Subcutaneous preadipocyte (primary cell): ENCODE results near the gene PPM1M. TPM values are rescaled to one million over a fixed set of nuclear protein-coding genes. Genes with fewer than 3 reads are reported as not detected.

Source experiments
- small RNA-seq: library from RNA; depleted of rRNA; stranded (forward); fragments of <200 nt; gene quantifications from one replicate; pipeline ENCODE3, GENCODE V24; 2012
- total RNA-seq: library from RNA; depleted of rRNA; stranded (reverse); fragments of >200 nt; gene quantifications from 2 replicates; pipeline ENCODE4 v1.2.3, GENCODE V29; 2012

The PPM1M gene
- total RNA-seq, result 10.9 and 17.6 TPM in 2 replicates

GRCh38 chr3:52245322-52246263 is at the start of gene PPM1M:
Gene PPM1M (plus strand): TSS chr3:52245759. CDS start chr3:52245825, 66 bp downstream.

GRCh38 chr3:52197842-52198625 is 47.5 kb upstream of the PPM1M start, which contains the start of gene ALAS1:
Gene ALAS1 (plus strand): TSS chr3:52198160. CDS start chr3:52199242, 1,082 bp downstream.

GRCh38 chr3:52225452-52226228 is 19.9 kb upstream of the PPM1M start, which contains the start of gene TLR9:
Gene TLR9 (minus strand): TSS chr3:52225645. CDS start chr3:52225529, 116 bp downstream.

GRCh38 chr3:52238761-52239701 is 6.5 kb upstream of the PPM1M start, which contains the start of gene TWF2:
Gene TWF2 (minus strand): TSS chr3:52239158. CDS start chr3:52239016, 142 bp downstream.

GRCh38 chr3:52278510-52279069 is 33.0 kb downstream of the PPM1M start, which contains the start of gene WDR82:
Gene WDR82 (minus strand): TSS chr3:52278649. CDS start chr3:52278361, 288 bp downstream.

Small RNAs within 50 kb of the gene (small RNA-seq; reads per million reads assigned to genes)
- gene MIR135A1, result not detected
- 1,186 reads per million, percentile 100 among the genes with 10 or more reads in this experiment for gene MIRLET7G

Other genes starting within 250 kb of the PPM1M start
- gene RPL29, start 249.9 kb upstream of the PPM1M start, total RNA-seq, result 932 and 1,672 TPM in 2 replicates
- gene DUSP7, start 189.2 kb upstream of the PPM1M start, total RNA-seq, result 8.1 and 19.5 TPM in 2 replicates
- gene POC1A, start 91.3 kb upstream of the PPM1M start, total RNA-seq, result 9.9 and 11.9 TPM in 2 replicates
- 30.5 and 38.3 TPM in 2 replicates for gene ALAS1, start 47.6 kb upstream of the PPM1M start, total RNA-seq
- not detected in 2 replicates for gene TLR9, start 20.1 kb upstream of the PPM1M start, total RNA-seq
- 122 and 144 TPM in 2 replicates for gene TWF2, start 6.6 kb upstream of the PPM1M start, total RNA-seq
- 43.0 and 57.3 TPM in 2 replicates for gene WDR82, start 32.9 kb downstream of the PPM1M start, total RNA-seq
- 18.0 and 18.4 TPM in 2 replicates for gene GLYCTK, start 42.1 kb downstream of the PPM1M start, total RNA-seq
- 2.5 and 6.6 TPM in 2 replicates for gene DNAH1, start 70.6 kb downstream of the PPM1M start, total RNA-seq
- gene BAP1, start 164.2 kb downstream of the PPM1M start, total RNA-seq, result 50.7 and 59.8 TPM in 2 replicates
- gene PHF7, start 164.9 kb downstream of the PPM1M start, total RNA-seq, result 5.5 and 6.1 TPM in 2 replicates
- 0.20 TPM in 1 of 2 replicates, not detected in the other for gene SEMA3G, start 199.3 kb downstream of the PPM1M start, total RNA-seq
- gene TNNC1, start 208.3 kb downstream of the PPM1M start, total RNA-seq, result 0.37 TPM in 1 of 2 replicates, not detected in the other
- gene NISCH, start 209.8 kb downstream of the PPM1M start, total RNA-seq, result 48.1 and 53.4 TPM in 2 replicates
- 0.20 and 1.8 TPM in 2 replicates for gene STAB1, start 249.6 kb downstream of the PPM1M start, total RNA-seq